Ishikawa (cell line): ENCODE measurements around the gene CEMIP.

ENCODE experiments used
- CEBPB ChIP-seq: IDR thresholded peaks from 2 replicates; pipeline ENCODE4 v1.6.1; 2012
- CREB1 ChIP-seq: IDR thresholded peaks from 2 replicates; pipeline ENCODE4 v1.6.1; 2012; ENCODE audit warnings: low read depth
- EGR1 ChIP-seq: IDR thresholded peaks from 2 replicates; pipeline ENCODE4 v1.6.1; 2012
- EP300 ChIP-seq: IDR thresholded peaks from 2 replicates; pipeline ENCODE4 v1.6.1; 2012; ENCODE audit warnings: borderline replicate concordance
- FOXM1 ChIP-seq: IDR thresholded peaks from 2 replicates; pipeline ENCODE4 v1.6.1; 2012; ENCODE audit warnings: low read depth, borderline replicate concordance
- MAX ChIP-seq: IDR thresholded peaks from 2 replicates; pipeline ENCODE4 v1.6.1; 2012
- NFIC ChIP-seq: IDR thresholded peaks from 2 replicates; pipeline ENCODE4 v1.6.1; 2012
- RAD21 ChIP-seq: IDR thresholded peaks from 2 replicates; pipeline ENCODE4 v1.6.1; 2012; ENCODE audit warnings: low read depth
- REST ChIP-seq: IDR thresholded peaks from 2 replicates; pipeline ENCODE4 v1.6.1; 2012; ENCODE audit warnings: low read depth, mild to moderate bottlenecking
- TAF1 ChIP-seq: IDR thresholded peaks from 2 replicates; pipeline ENCODE4 v1.6.1; 2012; ENCODE audit warnings: low read depth, mild to moderate bottlenecking
- TCF12 ChIP-seq: IDR thresholded peaks from 2 replicates; pipeline ENCODE4 v1.6.1; 2012; ENCODE audit warnings: low read depth
- TEAD4 ChIP-seq: IDR thresholded peaks from 2 replicates; pipeline ENCODE4 v1.6.1; 2012
- USF1 ChIP-seq: IDR thresholded peaks from 2 replicates; pipeline ENCODE4 v1.6.1; 2012
- YY1 ChIP-seq: IDR thresholded peaks from 2 replicates; pipeline ENCODE4 v1.6.1; 2012; ENCODE audit warnings: low read depth
- ZBTB7A ChIP-seq: IDR thresholded peaks from 2 replicates; pipeline ENCODE4 v1.6.1; 2012; ENCODE audit warnings: low read depth

Gene CEMIP

DNA sequence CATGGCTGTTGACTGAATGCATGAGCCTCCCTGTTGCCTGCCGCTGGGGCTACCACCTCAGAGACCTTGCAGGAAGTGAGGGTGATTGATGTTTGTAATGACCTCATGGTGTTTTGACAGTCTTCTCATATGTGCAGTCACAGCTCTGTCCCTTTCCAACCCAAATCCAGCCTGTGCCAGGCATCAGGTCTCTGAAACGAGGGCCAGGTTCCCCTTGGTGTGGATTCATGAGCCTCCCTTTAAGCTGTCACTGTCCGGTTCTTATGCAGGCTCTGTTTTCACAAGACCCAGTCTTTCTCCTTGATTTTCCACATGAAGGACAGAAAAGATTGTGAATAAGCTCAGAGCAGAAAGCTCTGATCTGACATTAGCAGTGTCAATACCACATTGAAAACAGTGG lies 43.1 kb downstream of the CEMIP start:
- TF ChIP-seq REST (no peak), TEAD4 (no peak), ZBTB7A (no peak), TCF12 (no peak), USF1 (no peak), EGR1 (no peak), CREB1 (no peak), TAF1 (no peak)

- TF ChIP-seq RAD21, result no peak
Observed at GRCh38 chr15:80822676-80823075, 43.5 kb downstream of the CEMIP start.

DNA sequence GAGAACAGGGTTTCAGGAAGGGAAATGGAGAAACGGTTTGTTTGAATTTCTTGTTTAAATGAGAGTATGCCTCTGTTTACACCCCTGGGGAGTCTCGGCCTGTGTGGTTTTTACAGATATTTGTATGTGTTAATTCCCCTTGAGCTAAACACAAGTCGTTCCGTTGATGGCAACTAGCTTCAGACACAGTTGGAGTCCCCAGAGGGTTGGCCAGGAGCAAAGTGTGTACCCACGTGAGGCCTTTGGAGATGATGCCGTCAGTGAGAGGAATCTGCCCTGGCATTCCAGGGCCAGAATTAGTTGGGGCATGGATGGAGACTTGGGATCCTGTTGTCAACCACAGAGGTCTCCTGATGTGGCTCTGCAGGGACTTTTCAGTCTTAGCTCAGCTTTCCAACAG lies 44.0 kb downstream of the CEMIP start:
- no peak for TF ChIP-seq ZBTB7A
- no peak for TF ChIP-seq MAX
- no peak for TF ChIP-seq USF1
- TF ChIP-seq EGR1, result no peak
- no peak for TF ChIP-seq TEAD4
- no peak for TF ChIP-seq CREB1
- TF ChIP-seq RAD21, result no peak
- no peak for TF ChIP-seq FOXM1

GRCh38 chr15:80823995-80824394 lies 44.8 kb downstream of the CEMIP start:
- TF ChIP-seq USF1, result no peak
- no peak for TF ChIP-seq RAD21
- no peak for TF ChIP-seq EGR1
- no peak for TF ChIP-seq CEBPB
- TF ChIP-seq TAF1, result no peak
- no peak for TF ChIP-seq NFIC
- TF ChIP-seq REST, result no peak
- no peak for TF ChIP-seq EP300
- no peak for TF ChIP-seq ZBTB7A
- TF ChIP-seq CREB1, result no peak
- TF ChIP-seq TEAD4, result no peak
- no peak for TF ChIP-seq FOXM1
- TF ChIP-seq TCF12, result no peak
- TF ChIP-seq MAX, result no peak
- no peak for TF ChIP-seq YY1

- TF ChIP-seq USF1 (no peak), TAF1 (no peak), RAD21 (no peak), EP300 (no peak), REST (no peak), TCF12 (no peak), FOXM1 (no peak), NFIC (no peak), TEAD4 (no peak), CREB1 (no peak), YY1 (no peak), MAX (no peak)
Observed at GRCh38 chr15:80825361-80826030, 46.3 kb downstream of the CEMIP start.
